HG03108 (cell line): ENCODE data around the gene MRAS.
"Not testable (repeated sequence)": the region's sequence is repeated elsewhere in the genome, so short reads cannot be mapped to it uniquely, and the experiment has no call there.

Source experiments
- ATAC-seq: cut with Tn5 transposase; IDR thresholded peaks from one replicate; pipeline ENCODE4 v1.9.1; 2021; ENCODE audit warnings: moderate library complexity; ENCODE audit not compliant: unreplicated experiment

MRAS gene

GRCh38 chr3:138442433-138442832 is 94.1 kb downstream of the MRAS start:
- ATAC-seq = no peak

GRCh38 chr3:138443091-138443490 is 94.7 kb downstream of the MRAS start:
- no peak for ATAC-seq

DNA sequence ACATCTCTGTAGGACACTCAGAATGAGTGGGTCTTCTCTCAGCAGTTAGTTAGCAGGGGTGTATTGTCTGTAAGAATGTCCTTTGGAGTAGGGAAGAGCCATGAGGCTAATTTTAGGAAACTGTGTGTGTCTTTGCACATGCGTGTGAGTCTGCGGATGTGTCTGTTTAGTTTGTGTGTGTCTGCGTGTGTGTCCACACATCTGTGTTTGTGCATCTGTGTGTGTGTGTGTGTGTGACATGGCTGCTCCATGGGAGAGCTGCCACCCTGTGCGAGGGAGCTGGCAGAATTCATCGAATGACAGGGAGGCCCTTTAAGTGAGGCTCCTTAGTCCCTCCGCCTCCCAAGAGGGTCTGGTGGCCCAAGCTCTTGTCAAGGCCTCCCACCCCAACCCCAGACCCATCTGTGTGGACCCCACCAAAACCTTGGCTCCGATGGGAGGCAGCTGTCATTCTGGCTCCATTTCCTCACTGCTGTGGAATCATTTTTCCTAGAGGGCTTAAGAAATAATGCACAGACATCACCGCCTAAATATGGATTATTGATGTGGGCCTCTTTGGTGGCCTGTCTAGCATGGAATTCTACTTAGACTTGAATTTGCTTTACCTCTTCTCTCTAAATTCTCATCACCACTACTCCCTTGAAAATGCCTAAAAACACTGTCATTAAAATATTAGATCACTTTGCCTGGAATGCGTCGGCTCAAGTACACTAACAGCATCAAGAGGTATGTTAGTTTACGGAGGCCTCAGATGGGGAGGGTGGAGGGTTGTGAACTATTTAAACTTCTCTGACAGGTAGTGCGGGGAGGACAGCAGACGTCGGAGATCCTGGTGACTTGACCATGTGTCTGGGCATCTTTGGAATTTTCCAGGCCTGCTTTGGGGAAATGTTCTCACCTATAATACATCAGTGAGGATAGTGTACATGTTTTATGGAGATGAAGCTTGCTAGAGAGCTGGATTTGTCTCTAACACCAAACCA is 95.4 kb downstream of the MRAS start:
- no peak for ATAC-seq

- no peak for ATAC-seq
These were observed 96.9 kb downstream of the MRAS start for GRCh38 chr3:138445236-138445635.

GRCh38 chr3:138445654-138446053 is 97.3 kb downstream of the MRAS start:
- no peak for ATAC-seq

- no peak for ATAC-seq
These were observed 100.3 kb downstream of the MRAS start for GRCh38 chr3:138448631-138449030.

GRCh38 chr3:138449490-138449889 is 101.1 kb downstream of the MRAS start:
- ATAC-seq = no peak

DNA sequence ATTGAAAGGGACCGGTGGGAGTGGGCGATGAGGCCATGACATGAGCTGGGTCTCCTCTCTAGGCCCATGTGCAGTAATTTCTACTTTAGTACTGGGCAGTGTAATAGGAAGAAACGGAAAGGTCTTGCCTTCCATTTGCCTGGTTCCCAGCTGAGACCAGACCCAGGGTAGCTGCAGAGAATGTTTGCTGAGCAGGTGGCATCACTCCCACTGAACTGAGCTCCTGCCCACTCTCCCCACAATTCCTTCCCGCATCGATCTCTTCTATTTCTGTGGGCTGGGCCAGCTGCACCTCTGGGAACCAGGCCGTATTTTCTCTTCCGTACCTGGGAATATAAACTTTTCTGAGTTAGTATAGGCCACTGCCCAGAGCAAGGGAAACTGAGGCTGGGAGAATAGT is 101.8 kb downstream of the MRAS start:
- no peak for ATAC-seq

DNA sequence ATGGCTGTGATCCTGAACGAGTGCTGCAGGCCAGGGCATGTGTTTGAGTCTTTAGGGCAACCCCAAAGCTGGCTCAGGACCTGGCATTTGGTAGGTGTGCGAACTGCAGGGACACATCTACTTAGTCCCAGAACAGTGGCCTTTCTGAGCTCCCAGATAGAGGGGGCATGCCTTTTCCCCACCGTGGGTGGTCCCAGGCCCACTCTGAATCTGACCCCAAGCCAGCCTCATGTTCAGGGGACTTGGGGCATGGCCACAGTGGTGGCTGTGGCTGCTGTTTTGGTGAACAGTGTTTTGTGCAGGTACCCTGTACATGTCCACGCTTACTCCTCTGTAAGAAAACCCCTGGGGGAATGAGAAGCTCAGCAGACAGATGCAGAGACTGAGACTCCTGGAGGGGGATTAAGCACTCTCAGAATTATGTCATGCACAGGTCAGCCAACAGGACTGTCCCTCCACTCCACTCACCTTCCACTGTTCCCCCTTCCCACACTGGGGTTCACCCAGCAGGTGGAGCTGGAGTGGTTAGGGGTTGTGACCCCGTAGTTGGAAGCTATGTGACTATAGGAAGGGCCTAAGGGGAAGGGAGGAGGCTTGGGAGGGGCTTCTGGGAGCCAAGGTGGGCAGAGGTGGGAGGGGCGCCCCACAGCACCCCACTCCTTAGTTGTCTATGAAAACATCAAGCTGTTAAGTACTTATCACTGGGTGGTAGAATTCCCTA is 102.5 kb downstream of the MRAS start:
- no peak for ATAC-seq

GRCh38 chr3:138451595-138452162 is 103.3 kb downstream of the MRAS start:
- ATAC-seq = no peak

DNA sequence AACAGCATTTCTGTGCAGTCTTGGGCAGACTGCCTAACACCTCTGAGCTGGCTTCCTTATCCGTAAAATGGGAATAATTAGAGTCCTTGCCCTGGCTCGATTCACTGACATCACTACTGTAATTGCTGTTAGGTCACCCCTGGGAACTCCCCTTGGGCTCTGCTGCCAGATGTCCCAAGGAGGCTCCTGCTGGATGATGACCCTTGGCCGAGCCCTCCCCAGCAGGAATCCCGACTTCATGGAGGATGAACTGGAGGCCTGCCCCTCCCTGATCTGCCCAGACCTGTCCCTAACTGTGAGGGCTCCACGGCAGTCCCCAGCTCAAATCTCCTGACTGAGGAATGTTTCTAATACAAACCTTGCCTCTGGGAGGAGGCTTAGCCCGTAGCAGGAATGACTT is 104.1 kb downstream of the MRAS start:
- no peak for ATAC-seq

- ATAC-seq = not testable (repeated sequence)
These were observed 105.6 kb downstream of the MRAS start for GRCh38 chr3:138453940-138454339.
